GM21786 (cell line): ENCODE measurements around the gene CXCL6.

Experiments
- ATAC-seq: cut with Tn5 transposase; IDR thresholded peaks from one replicate; pipeline ENCODE4 v1.9.1; 2021; ENCODE audit not compliant: unreplicated experiment

Gene CXCL6

DNA sequence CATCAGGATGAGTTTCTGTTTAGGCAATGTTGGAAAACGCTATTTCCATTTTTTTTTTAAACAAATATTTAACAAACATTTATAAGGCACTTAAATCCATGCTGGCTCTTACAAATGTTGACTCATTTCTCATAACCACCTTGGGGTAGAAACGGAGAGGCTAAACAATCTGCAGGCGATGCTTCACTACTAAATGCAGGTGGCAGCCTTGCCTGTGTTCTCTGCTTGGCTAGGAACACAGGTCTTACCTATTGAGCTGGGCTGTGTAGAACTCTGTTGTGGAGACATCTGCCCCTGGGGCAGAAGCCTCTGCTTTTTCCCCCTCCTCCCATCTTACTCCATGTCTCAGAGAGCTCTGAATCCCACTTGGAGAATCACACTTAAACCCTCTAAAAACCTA, 31.3 kb downstream of the CXCL6 start:
- no peak for ATAC-seq

DNA sequence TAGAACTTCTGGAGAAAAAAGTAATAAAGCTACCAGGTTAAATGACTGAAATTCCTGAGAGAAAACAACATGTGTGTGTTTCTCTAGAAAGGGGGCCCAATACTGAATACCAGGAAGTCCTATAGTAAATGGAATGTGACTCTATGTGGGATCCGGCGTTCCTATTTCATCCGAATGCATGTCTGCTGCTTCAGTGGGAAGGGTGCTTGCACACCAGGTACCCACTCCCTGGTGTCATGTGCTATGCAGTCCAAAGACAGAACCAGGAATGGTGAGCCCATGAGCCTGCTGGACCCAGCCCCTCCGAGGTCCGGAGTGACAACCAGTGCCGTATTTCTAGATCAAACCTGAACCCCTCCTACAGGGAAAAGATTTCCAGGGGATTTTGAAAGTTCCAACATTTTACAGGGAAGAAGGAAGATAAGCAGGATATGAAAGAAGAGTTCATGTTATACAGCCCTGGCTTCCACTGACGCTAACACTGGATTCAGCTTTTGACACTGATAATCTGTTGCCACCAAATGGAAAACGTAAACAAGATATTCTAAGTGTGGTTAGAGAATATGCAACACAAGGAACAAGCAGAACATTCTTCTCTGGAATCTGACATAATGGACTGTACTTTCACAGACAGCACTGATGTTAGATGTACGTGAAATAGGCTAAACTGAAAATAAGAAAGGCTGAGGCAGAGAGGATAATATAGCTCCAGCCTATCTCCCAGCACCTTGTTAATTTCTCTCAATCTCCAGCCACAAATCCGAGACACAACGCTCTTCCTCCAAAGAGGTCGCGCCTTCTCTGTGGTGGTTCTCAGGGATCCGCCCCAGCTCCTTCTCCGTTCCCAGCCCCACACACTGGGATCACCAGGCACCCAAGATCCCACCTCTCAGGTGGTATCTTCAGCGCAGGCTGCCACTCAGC, 32.0 kb downstream of the CXCL6 start:
- no peak for ATAC-seq

DNA sequence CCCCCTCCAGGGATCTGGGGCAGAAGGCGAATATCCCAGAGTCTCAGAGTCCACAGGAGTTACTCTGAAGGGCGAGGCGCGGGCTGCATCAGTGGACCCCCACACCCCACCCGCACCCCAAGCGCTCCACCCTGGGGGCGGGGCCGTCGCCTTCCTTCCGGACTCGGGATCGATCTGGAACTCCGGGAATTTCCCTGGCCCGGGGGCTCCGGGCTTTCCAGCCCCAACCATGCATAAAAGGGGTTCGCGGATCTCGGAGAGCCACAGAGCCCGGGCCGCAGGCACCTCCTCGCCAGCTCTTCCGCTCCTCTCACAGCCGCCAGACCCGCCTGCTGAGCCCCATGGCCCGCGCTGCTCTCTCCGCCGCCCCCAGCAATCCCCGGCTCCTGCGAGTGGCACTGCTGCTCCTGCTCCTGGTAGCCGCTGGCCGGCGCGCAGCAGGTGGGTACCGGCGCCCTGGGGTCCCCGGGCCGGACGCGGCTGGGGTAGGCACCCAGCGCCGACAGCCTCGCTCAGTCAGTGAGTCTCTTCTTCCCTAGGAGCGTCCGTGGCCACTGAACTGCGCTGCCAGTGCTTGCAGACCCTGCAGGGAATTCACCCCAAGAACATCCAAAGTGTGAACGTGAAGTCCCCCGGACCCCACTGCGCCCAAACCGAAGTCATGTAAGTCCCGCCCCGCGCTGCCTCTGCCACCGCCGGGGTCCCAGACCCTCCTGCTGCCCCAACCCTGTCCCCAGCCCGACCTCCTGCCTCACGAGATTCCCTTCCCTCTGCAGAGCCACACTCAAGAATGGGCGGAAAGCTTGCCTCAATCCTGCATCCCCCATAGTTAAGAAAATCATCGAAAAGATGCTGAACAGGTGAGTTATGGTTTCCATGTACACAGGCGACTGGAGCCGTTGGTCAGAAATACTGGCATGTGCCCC, 32.9 kb downstream of the CXCL6 start, which contains the start of gene CXCL1:
Gene CXCL1, plus strand, starts transcription at position 264 of the 926 bp plus-strand sequence. Its CDS starts 78 bp downstream, at position 342.
- ATAC-seq: no peak

DNA sequence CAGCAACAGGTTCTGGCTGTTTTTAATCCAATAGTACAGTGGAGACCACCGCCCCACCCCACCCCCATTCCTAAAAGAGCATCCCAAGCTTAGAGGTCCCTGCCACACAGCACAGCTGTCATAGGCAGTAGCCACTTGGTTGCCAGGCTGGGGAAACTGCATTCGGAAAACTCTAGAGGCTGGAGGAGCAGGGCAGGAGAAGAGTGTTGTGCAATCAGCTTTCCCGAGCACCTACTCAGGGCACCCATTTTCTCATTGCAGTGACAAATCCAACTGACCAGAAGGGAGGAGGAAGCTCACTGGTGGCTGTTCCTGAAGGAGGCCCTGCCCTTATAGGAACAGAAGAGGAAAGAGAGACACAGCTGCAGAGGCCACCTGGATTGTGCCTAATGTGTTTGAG, 33.8 kb downstream of the CXCL6 start:
- ATAC-seq: no peak

DNA sequence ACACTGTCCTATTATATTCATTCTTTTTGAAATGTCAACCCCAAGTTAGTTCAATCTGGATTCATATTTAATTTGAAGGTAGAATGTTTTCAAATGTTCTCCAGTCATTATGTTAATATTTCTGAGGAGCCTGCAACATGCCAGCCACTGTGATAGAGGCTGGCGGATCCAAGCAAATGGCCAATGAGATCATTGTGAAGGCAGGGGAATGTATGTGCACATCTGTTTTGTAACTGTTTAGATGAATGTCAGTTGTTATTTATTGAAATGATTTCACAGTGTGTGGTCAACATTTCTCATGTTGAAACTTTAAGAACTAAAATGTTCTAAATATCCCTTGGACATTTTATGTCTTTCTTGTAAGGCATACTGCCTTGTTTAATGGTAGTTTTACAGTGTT, 34.3 kb downstream of the CXCL6 start:
- ATAC-seq: no peak

DNA sequence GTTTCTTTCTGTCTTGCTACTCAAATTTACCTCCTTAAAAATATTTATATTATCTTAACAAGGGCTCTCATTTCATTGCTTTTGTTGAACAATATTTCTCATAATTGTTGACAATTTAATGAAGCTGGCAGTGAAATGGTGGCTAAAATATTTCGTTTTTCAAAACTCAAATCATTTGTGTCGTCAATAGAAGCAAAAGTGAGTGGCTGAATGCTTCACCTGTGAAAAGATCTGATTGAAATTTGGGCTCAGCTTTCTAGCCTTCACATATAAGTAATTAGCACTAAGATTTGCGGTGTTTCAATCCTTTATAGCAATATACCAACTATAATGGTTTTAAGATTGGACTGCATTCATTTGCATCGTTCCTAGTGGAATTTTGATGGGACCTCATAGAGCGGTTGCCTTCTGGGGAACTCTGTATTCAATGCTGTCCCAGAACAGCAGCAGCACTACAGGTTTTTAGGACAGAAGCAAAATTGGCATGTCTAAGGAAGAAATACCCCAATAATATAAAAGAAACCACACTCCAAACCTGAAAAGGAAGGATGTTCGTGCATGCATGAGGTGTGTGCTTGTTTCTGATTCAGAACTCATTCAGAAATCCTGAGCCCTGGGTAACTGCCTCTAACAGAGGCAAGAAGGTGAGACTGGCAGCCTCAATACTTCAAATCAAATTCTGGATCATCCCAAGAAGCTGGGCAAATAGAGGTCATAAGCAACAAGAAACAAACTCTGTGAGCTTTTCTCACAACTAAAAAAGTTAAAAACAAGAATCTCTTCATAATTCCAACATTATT, 35.2 kb downstream of the CXCL6 start:
- no peak for ATAC-seq

DNA sequence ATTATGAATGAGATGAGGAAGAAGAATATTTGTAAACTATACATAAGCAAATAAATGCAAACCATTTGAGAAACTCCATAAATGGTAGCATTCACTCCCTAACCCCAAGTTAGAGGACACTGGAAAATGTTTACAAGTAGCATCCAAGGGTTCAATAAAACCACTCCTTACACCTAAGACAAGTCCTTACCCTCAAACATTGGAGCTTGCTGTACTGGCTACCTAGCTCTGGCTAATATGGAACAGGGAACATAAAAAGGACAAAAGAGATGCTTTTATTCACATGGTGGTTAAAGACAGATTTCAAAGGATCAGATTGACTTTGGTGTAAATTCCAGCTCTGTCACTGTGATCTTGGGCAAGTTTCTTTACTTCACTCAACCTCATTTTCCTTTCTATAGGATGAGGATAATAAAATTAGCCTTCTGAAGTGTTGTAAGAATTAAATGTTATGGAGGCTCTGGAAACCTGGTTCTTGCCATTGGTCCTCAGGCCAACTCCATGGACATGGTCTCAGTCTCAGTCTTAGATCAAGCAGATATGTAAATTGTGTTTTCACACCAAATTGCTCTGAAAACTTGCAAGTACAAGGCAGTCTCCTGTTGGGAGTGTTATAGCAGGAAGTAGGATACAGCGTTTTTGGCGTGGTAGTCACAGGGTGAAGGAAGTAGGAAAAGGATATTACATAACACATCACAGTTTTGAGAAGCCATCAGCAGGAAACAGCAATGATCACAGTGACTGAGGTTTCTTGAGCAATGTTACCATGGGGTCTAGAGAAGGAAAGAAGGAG, 36.0 kb downstream of the CXCL6 start:
- no peak for ATAC-seq

DNA sequence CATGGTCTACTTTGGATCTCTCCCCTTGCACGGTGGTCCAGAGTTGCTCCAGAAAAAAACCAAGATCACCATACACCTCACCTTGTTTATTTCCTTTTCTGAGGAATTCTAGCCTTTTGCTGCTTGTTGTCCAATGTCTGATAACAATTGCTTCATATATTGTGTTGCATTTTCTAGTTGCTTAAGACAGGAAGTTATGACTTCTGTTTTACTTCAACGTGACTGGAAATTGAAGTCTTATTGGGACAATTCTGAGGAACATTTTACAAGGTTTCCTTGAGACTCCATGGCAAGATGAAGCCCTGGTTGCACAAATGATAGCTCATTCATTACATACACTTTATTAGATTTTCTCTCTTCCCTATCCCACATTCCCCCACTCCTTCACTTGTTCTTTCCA, 37.9 kb downstream of the CXCL6 start:
- ATAC-seq: no peak

DNA sequence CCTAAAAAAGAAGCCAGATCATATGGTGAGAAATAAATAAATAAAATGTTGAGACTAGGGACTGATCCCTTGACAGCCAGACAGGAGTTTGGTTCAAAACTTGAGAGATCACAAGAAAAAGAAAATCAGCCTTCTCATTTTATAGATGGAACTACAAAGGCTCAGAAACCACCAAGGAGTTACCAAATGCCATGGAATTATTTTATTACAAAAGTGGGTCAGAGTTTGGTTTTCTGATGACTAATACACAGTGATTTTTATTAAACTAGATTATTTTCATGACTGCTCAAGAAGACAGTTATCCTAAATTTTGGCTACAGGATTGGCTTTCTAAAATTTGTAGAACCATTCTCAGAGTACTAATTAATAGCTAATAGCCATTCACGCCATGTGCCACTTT, 38.9 kb downstream of the CXCL6 start:
- no peak for ATAC-seq

DNA sequence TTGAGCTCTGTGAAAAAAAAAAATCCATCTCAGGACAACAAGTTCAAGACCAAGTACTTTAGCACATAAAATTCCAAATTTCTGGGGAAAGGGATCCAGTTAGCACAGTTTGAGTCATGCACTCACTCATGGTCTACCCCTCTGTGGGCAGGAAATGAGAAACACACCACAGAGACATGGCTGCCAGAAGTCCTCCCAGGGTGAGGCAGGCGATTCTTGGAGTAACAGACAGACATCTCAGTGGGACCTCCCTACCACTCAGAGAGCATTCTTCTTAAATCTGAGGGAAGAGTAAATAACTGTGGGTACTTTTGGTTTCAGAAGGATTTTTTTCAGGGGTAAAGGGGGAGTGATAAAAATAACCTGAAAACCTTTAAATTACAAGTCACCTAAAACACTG, 46.8 kb downstream of the CXCL6 start:
- no peak for ATAC-seq

DNA sequence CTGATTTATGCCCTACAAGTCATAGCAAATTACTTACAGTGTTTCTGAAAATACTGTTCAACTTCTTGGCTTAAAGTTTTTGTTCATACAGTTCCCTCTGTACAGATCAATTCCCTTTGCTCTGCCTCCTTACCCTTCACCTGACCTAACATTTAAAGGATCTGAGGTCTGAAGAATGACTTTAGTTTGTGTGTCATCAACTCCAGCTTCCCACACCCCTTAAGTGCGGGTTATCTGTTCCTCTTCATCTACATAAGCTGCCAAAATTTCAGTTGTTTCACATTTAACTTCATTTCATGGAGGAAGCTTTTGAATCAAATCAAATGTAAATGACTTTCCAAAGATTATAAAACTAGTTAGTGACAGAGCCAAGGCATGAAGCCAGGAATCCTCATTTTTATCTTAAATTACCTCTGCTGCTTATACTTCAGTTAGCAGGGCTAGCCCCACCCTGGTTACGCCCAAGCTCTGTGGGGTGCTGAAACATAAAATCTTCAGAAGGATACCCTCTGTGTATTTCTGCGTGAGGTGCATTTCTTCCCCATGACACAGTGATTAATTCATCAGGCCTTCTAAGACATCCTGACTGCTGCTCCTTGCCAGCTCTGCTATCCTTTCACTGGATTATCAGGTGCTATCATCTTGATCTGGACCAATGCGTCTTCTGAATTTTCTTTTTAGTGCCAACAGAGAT, 49.2 kb downstream of the CXCL6 start:
- no peak for ATAC-seq
